CD1c-positive myeloid dendritic cell (primary cell): ENCODE measurements around the gene PPP1R3C.

Experiments used
- DNase-seq: peaks from one replicate; pipeline ENCODE4 v3.0.0-alpha.2; 2016; ENCODE audit errors: extremely low spot score

The PPP1R3C gene

GRCh38 chr10:91632671-91633550, at the start of gene PPP1R3C:
Gene PPP1R3C (minus strand): TSS chr10:91633071. CDS start chr10:91632969, 102 bp downstream.
- peak; percentile 36 for DNase-seq

DNA sequence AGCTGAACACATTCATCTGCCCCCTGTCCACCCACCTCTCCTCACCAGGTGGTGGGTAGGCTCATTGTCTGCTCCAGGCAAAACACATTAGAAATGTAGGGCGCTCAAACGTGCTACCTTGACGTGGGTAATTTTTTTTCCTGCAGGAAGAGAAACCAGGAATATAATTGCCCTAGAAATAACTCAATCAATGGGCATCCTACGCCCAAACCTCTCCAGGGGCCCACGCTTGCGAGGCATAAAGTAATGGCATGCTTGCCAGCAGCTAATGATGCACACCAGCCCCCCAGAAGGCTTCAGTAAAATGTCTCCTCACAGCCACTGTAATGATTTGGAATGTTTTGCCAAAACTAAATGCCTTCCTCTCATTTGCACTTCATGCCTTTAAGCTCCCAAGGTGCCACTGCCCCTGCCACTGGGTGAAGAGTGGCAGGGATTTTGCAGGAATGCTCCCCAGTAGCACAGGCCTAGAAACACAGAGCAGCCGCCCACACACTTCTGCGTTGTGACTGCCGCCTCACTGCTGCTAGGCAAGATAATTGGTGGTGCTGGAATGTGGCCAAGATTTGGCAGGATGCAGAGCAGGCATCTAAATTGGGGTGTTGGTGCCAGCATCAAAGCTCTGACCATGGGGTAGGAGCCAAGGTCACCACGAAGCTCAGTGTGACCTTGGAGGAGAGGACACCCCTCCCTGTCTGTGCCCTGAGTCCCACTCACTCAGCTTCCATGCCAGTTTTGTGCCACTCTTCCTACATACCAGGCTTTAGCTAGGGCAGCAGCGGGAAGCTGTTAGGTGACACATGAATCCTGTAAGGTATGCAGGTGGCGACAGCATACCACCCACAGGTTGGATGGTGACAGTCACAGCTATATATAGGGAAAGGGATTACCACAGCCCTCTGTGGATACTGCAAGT, 48.7 kb upstream of the PPP1R3C start:
- no peak for DNase-seq

DNA sequence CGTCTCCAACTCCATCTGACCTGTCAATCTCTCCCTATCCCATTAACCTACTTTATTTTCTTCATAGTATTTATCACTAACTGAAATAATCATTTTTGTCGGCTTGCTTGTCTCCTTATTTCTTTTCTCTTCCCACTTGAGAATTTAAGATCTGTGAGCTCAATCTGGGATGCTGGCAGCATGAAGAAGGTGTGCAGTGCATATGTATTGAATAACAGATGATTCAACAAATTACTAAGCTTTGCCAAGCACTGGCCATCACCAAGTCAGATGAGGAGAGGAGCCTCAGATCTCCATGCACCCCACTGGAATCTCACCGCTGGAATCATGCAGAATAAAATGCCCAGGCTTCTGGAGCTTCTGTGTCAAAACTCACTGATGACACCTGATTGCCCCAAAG, 47.6 kb upstream of the PPP1R3C start:
- no peak for DNase-seq

GRCh38 chr10:91679296-91679695, 46.4 kb upstream of the PPP1R3C start:
- DNase-seq, result no peak

DNA sequence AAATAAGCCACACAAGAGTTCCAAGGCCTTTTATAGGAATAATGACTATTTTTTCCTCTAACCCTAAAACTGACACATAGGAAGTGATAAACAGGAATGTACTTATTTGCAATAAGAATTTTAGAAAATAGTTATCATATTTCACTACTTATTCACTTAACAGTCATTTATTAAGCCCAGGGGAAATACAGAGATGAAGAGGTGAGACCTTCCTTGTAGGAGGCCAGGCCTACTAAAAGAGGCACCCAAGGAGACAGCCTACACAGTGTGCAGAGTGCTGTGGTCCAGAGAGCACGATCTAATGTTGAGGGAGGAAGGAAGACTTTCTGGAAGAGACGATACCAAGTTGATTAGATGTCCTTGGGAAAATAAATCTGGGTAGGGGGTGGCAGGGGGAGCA, 45.0 kb upstream of the PPP1R3C start:
- DNase-seq, result no peak

- DNase-seq, result no peak
These were observed 39.2 kb upstream of the PPP1R3C start for GRCh38 chr10:91672021-91672608.

DNA sequence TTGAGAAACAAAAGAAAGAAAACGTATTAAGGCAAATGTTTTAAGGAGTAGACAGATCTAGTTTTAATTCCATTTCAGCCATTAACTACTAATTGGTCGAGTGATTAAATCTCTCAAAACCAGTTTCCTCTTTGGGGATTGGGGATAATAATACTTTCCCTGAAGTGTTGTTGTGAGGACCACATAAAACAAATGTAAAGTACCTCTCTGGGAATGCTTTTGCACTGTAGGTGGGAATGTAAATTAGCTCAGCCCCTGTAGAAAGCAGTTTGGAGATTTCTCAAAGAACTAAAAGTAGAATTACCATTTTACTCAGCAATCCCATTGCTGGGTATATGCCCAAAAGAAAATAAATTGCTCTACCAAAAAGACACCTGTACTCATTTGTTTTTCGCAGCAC, 36.0 kb upstream of the PPP1R3C start:
- DNase-seq, result no peak

DNA sequence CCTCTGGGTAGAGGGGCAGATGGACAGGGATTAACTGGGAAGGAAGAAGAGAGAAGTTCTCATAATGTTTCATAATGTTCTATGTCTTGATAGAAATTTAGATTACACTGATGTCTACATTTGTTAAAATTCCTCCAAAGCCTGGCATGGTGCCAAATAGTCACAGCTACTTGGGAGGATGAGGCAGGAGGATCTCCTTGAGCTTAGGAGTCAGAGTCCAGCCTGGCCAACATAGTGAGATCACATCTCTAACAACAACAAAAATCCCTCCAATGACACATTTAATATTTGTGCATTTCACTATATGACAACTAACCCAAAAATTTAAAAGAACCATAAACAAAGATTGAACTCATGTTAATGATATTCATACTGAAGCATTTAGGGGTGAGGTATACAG, 33.0 kb upstream of the PPP1R3C start:
- no peak for DNase-seq

DNA sequence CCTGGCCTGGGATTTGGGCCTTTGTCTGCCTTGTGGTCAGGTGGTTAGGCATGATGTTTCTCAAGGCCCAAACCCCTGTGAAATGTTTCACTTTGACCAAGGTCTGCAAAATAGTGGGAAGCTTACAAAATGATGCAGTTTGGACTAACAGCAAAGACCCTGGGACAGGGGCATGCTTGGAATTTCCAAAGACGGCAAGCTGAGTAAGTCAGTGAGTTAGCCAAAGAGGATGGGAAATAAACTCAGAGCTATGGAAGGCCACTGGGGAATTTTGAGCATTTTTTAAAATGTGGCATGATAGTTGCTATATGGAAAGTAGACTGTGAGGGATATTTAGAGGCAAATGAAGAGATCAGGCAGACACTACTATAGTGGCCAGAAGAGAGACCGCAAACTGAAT, 31.6 kb upstream of the PPP1R3C start:
- no peak for DNase-seq

DNA sequence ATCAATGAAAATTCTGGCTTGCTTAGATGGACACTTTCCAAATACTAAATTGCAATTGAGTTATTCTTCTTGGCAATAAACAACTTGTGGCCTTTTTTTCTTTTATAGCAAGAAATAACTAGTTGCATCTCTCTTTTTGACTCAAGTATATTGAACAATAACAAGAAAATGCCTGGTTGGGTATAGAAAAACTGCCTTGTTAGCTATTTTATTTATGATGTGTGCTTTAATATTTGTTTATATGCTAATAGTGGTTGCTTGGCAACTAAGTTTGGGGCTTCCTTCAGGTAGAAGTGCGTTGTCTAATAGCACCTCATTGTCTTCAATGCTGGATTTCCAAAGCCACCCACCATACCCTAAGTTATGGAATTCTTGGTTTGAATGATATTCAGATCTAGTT, 30.1 kb upstream of the PPP1R3C start:
- DNase-seq, result no peak

DNA sequence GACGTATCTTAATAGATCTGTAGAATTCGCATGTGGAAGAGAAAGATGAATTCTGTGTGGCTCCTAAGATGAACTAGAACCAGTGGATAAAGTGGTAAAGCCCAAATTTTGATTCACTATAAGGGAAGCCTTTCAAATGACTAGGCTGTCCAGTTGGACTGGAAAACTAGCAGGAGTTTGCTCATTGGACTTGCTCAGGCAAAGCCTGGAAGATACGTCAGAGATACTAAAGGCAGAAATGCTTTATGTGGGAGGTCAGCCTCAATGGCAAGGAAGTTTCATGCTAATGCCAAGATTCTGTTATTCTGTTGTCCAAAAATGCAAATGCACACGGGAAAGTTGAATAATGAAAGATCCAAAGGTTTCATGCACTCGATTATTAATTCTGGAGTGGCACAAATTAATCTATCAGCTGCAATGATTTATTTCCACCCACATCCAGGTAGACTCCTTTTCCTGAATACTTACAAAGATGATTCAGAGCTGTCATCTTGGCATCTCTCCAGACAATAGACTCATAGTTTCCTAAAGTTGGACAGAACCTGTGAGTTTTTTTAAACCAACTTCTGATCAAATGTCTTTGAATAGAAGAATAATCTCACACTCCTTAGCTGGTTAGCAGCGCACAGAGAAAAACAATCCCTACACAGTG, 20.5 kb upstream of the PPP1R3C start:
- no peak for DNase-seq

- no peak for DNase-seq
These were observed 19.5 kb upstream of the PPP1R3C start for GRCh38 chr10:91652364-91652763.

DNA sequence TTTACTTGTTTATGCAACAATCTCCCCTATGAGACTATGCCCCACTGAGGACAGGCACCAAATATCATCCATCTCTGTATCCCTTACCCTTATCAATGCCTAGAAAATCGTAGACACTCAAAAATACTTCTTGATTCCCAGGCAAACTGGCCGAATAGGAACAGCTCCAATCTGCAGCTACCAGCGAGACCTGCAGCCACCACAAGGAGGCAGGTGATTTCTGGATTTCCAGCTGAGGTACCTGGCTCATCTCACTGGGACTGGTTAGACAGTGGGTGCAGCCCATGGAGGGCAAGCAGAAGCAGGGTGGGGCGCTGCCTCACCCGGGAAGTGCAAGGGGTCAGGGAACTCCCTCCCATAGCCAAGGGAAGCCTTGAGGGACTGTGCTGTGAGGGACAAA, 10.8 kb upstream of the PPP1R3C start:
- no peak for DNase-seq

- no peak for DNase-seq
These were observed 10.2 kb upstream of the PPP1R3C start for GRCh38 chr10:91642831-91643692.

DNA sequence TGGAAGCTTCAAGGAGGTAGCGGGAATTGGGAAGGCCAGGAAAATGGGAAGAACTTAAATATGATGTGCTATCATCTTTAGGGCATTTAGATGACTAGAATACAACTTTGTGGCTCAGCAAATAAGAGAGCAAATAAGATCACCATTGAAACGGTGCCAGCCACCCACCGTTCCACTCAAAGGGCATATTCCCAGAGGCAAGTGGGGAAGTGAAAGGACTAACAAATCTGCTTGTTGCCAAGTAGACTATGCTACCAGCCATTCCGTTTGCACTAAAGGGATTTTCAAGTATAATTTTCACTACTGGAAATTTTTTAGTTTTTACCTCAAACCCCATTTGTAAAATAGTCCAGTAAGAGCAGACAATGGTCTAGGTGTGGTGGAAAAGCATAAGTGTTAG, 4.0 kb upstream of the PPP1R3C start:
- DNase-seq, result no peak

DNA sequence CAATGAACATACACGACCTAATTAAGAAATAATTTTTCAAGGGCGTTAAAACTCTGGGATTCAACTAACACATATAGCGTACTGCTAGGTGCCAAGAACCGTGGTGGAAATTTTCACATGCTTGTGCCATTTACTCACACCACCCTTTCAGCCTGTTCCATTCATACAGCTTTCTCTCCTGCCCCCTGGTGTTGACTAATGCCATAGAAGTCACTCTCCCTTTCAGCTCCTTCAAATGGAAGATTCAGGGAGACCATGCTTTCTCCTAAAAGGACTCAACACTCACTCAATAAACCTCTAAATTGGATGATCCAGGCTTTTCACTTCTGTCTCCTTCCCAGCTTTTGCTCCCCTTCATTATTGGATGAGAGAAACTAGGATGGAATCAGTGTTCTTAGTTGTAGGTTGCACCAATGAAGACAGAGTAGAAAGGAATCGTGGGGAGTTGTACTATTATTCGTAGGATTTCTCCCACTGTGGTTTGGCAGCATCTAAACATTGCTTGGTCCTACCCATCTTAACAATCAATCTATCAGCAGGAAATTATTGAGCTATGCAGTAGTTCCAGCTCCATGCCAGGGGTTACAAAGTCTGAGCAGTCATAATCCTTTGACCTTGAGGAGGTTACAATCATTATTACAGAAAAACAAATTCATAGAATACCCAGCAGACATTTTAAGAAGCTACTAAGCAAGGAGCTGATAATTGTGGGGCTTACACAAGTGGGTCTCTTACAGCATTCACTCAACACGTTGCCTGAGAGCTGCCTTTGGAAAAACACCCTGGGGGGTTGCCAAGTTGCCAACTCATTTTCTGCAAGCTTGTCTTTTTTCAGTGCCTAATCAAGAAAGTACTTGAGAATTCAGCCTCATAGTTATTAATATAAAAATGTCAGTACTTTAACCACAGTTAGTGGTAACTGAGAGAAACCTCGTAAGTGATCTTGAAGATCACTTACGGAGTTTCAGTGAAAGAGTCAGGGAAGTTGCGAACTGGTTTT, 2.8 kb upstream of the PPP1R3C start:
- peak; percentile 47 for DNase-seq

GRCh38 chr10:91634898-91635297, 2.0 kb upstream of the PPP1R3C start:
- DNase-seq, result no peak

DNA sequence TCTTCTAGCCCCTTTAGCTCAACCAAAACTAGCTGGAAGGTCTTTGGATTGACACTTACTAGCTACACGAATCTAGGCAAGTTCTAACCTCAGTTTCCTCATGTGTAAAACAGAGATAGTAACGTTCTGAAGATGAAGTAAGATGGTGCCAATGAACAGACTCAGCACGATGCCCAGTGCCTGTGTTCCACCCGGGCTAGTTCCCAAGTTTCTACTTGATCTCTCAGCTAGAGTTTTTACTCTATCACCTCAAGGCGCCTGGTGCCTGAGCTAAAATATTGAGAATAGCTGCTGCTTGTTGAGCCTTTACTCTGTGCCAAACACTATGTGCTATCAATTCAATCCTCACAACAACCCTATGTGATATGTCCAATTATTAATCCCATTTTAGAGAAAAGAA, 1.4 kb upstream of the PPP1R3C start:
- no peak for DNase-seq

DNA sequence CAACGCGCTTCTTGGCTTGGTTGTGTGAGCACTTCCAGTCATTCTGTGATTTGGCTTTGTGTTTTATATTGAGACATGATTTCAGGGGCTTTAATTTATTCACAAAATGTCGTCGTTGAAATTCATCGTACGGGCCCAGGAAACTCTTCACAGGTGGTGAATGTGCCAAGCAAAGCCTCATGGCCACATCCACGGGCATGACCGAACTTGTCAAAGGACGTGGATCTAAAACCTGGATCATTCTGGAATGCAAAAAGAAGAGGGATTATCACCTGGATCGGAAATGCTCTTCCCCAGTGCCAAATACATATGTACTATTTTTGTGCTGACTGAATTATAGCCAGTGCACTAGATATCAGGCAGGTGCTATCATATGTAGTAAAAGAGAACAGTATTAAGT, 2.2 kb downstream of the PPP1R3C start:
- no peak for DNase-seq
